Gastroesophageal sphincter (tissue), 4 donors: Measurements from ENCODE around the gene TMEM26. TPM values are rescaled to one million over a fixed set of nuclear protein-coding genes. Genes with fewer than 3 reads are reported as not detected.
"Not testable (repeated sequence)": the region's sequence is repeated elsewhere in the genome, so short reads cannot be mapped to it uniquely, and the experiment has no call there.

Source experiments
- ATAC-seq: fragments of 150-250 bp; one replicate; pipeline ENCODE4 v1.9.1; 2016; ENCODE audit warnings: mild to moderate bottlenecking, moderate library complexity
- H3K27ac ChIP-seq, 4 donors: fragments of 200-600 bp; sonication (generic) in 3 of 4; 1 replicate in 3 of 4; 2 replicates in 1 of 4; pipeline ENCODE4 v1.5.1; 2016 to 2019
- H3K27me3 ChIP-seq: fragments of 200-600 bp; sonication (generic); one replicate; pipeline ENCODE4 v1.5.1; 2019
- H3K36me3 ChIP-seq, 2 donors: fragments of 200-600 bp; sonication (generic); one replicate each; pipeline ENCODE4 v1.5.1; 2019; ENCODE audit warnings: control low read depth in 1 of 2
- H3K4me1 ChIP-seq, 3 donors: fragments of 200-600 bp; sonication (generic); 1 replicate in 2 of 3; 2 replicates in 1 of 3; pipeline ENCODE4 v1.5.1; 2016 to 2019; ENCODE audit warnings: control low read depth in 2 of 3
- H3K4me3 ChIP-seq, 2 donors: fragments of 200-600 bp; sonication (generic); one replicate each; pipeline ENCODE4 v1.5.1; 2019; ENCODE audit warnings: mild to moderate bottlenecking in 1 of 2, moderate library complexity in 1 of 2
- H3K9me3 ChIP-seq, 3 donors: fragments of 200-600 bp; sonication (generic); one replicate each; pipeline ENCODE4 v1.5.1; 2017 to 2019; ENCODE audit warnings: control low read depth in 2 of 3
- CTCF ChIP-seq, 4 experiments: fragments of 200-600 bp in 2 of 4; fragments of 450-650 bp in 2 of 4; sonication (generic) in 1 of 4; IDR thresholded peaks; one replicate each; pipeline ENCODE4 v1.5.1; 2017 to 2019; ENCODE audit warnings: antibody characterized with exemption in 4 of 4, mild to moderate bottlenecking in 2 of 4, moderate library complexity in 2 of 4
- EP300 ChIP-seq: sonication (generic); formaldehyde crosslinking; IDR thresholded peaks from one replicate; pipeline ENCODE4 v1.6.1; 2017; ENCODE audit warnings: antibody characterized with exemption, mild to moderate bottlenecking
- POLR2A ChIP-seq, 2 donors: fragments of 450-650 bp; IDR thresholded peaks; one replicate each; pipeline ENCODE4 v1.6.1; 2017; ENCODE audit warnings: antibody characterized with exemption in 2 of 2, mild to moderate bottlenecking in 2 of 2, moderate library complexity in 1 of 2
- POLR2AphosphoS5 ChIP-seq: sonication (generic); formaldehyde crosslinking; IDR thresholded peaks from one replicate; pipeline ENCODE4 v1.6.1; 2017; ENCODE audit warnings: antibody characterized with exemption
- WGBS, 2 donors: methylation state at CpG; one replicate each; pipeline ENCODE4 v1.1.5; 2018; ENCODE audit warnings: low coverage in 1 of 2; 5-methylcytosine and 5-hydroxymethylcytosine counted together
- total RNA-seq, 4 donors: library from RNA; depleted of rRNA; stranded (reverse); fragments of >200 nt; gene quantifications; one replicate each; pipeline ENCODE4 v1.1.0, GENCODE V29; 2016

The TMEM26 gene
- total RNA-seq, 4 donors from 2014 or later, result 0.12 to 1.7 (median 0.40) TPM; not detected in 1

- WGBS, 2 donors, result 75 to 80% methylated on average over 2 of the region's 2 CpGs
- Histone ChIP-seq H3K27ac (no peak overlapping the region), H3K9me3 (no peaks in the 10 kb centered on the region), H3K27me3 (no peaks in the 10 kb centered on the region), H3K4me3 (no peak overlapping the region), H3K36me3 (no peaks in the 10 kb centered on the region), H3K4me1 (no peaks in the 10 kb centered on the region)
- no peak for ATAC-seq
- TF ChIP-seq POLR2AphosphoS5 (no peak), CTCF (IDR thresholded peaks at IDR 0.05) (no peak), EP300 (no peak), POLR2A (IDR thresholded peaks at IDR 0.05) (no peak)
These were observed 67.8 kb downstream of the TMEM26 start for GRCh38 chr10:61385231-61386001.

GRCh38 chr10:61381153-61381552, 72.0 kb downstream of the TMEM26 start:
- H3K27ac ChIP-seq, H3K4me1 ChIP-seq, H3K4me3 ChIP-seq, ATAC-seq, H3K27me3 ChIP-seq, H3K36me3 ChIP-seq, H3K9me3 ChIP-seq: not testable (repeated sequence)
- 100% methylated on average over 1 of the region's 3 CpGs; no CpG with 5 or more reads in 1 of the 2 donors for WGBS, 2 donors

GRCh38 chr10:61378865-61379264, 74.3 kb downstream of the TMEM26 start:
- Histone ChIP-seq H3K9me3 (peaks cover 0 to 22% (median 0%) of the 10 kb centered on the region in 3 donors), H3K4me1 (no peaks in the 10 kb centered on the region), H3K36me3 (no peaks in the 10 kb centered on the region), H3K27ac (no peak overlapping the region), H3K4me3 (no peak overlapping the region), H3K27me3 (no peaks in the 10 kb centered on the region)
- no peak for TF ChIP-seq POLR2A (IDR thresholded peaks at IDR 0.05)
- WGBS, 2 donors, result 94% methylated on average over 3 of the region's 7 CpGs; no CpG with 5 or more reads in 1 of the 2 donors
- ATAC-seq, result no peak

GRCh38 chr10:61376908-61377368, 76.2 kb downstream of the TMEM26 start:
- Histone ChIP-seq H3K4me3 (no peak overlapping the region), H3K27me3 (no peaks in the 10 kb centered on the region), H3K27ac (no peak overlapping the region), H3K9me3 (peaks cover 0 to 22% (median 0%) of the 10 kb centered on the region in 3 donors), H3K4me1 (no peaks in the 10 kb centered on the region), H3K36me3 (no peaks in the 10 kb centered on the region)
- WGBS, 2 donors, result 100% methylated on average over 1 of the region's 23 CpGs; no CpG with 5 or more reads in 1 of the 2 donors
- no peak for TF ChIP-seq POLR2AphosphoS5
- TF ChIP-seq EP300, result no peak
- TF ChIP-seq CTCF (IDR thresholded peaks at IDR 0.05), result no peak
- TF ChIP-seq POLR2A (IDR thresholded peaks at IDR 0.05), result no peak
- ATAC-seq, result no peak

GRCh38 chr10:61376377-61376776, 76.8 kb downstream of the TMEM26 start:
- no peaks in the 10 kb centered on the region for H3K36me3 ChIP-seq
- no peaks in the 10 kb centered on the region for H3K4me1 ChIP-seq
- H3K27ac ChIP-seq, result no peak overlapping the region
- H3K9me3 ChIP-seq, result peaks cover 0 to 22% (median 0%) of the 10 kb centered on the region in 3 donors
- no peaks in the 10 kb centered on the region for H3K27me3 ChIP-seq
- no peak for ATAC-seq
- H3K4me3 ChIP-seq, result no peak overlapping the region
- TF ChIP-seq POLR2A (IDR thresholded peaks at IDR 0.05) (no peak), EP300 (no peak), CTCF (IDR thresholded peaks at IDR 0.05) (no peak), POLR2AphosphoS5 (no peak)
- no CpG with 5 or more reads among the region's 1 CpG for WGBS, 2 donors

GRCh38 chr10:61366365-61366764, 86.8 kb downstream of the TMEM26 start:
- no peak for ATAC-seq
- no peak for TF ChIP-seq EP300
- TF ChIP-seq POLR2AphosphoS5, result no peak
- TF ChIP-seq CTCF (IDR thresholded peaks at IDR 0.05), result no peak
- no peak for TF ChIP-seq POLR2A (IDR thresholded peaks at IDR 0.05)
- Histone ChIP-seq H3K36me3 (no peaks in the 10 kb centered on the region), H3K27me3 (no peaks in the 10 kb centered on the region), H3K27ac (no peak overlapping the region), H3K9me3 (no peaks in the 10 kb centered on the region), H3K4me3 (no peak overlapping the region), H3K4me1 (no peaks in the 10 kb centered on the region)
- WGBS, 2 donors, result 90 to 100% methylated on average over 1 of the region's 1 CpG
